HepG2 (cell line): ENCODE measurements around the gene FILIP1. TPM values are rescaled to one million over a fixed set of nuclear protein-coding genes. Genes with fewer than 3 reads are reported as not detected.

Experiments
- ATAC-seq: fragments of 200-7000 bp; cut with Tn5 transposase; 3 replicates; pipeline ENCODE4 v1.9.1; 2020; ENCODE audit warnings: mild to moderate bottlenecking, moderate library complexity
- BruUV-seq: library from RNA; stranded (reverse); fragments of 400-500 nt; replicated peaks from 2 replicates; lab custom pipeline; 2021; lab: Mats Ljungman, UMichigan
- CTCF ChIA-PET: fragments of 300-600 bp; formaldehyde crosslinking; extraction: SDS; loops from one replicate; lab custom pipeline; 2021; ENCODE audit warnings: low total read pairs, inconsistent platforms, low intra/inter-chr PET ratio; lab: Yijun Ruan, JAX
- POLR2A ChIA-PET: fragments of 350-600 bp; sonication (Branson Sonifier 250); formaldehyde crosslinking; loops from one replicate; lab custom pipeline; 2020; ENCODE audit warnings: antibody characterized with exemption, inconsistent platforms; lab: Yijun Ruan, JAX
- DNase-seq: peaks from one replicate; pipeline ENCODE4 v3.0.0-alpha.2; 2015; ENCODE audit warnings: low spot score
- FAIRE-seq: peaks from 3 replicates; lab custom pipeline; 2011; peaks lifted over from hg19 to GRCh38; lab: Jason Lieb, UNC
- H2AFZ ChIP-seq: one replicate; pipeline ENCODE4 v1.6.1; 2011; ENCODE audit warnings: low read length, inconsistent platforms
- H3K27ac ChIP-seq: fragments of 300-600 bp; 3 replicates; pipeline ENCODE4 v1.8.0; 2011; ENCODE audit warnings: mixed run types, mild to moderate bottlenecking, mixed read lengths, low read length, inconsistent platforms; ENCODE audit not compliant: insufficient read depth; ENCODE audit errors: extremely low read length
- H3K27me3 ChIP-seq, 2 experiments: fragments of 200-600 bp in 1 of 2; 2 replicates in 1 of 2; 3 replicates in 1 of 2; pipeline versions ENCODE4 v1.6.0 to v1.8.0; 2011; ENCODE audit warnings: low read length in 2 of 2, mild to moderate bottlenecking in 2 of 2, moderate library complexity in 2 of 2, inconsistent platforms in 1 of 2; ENCODE audit not compliant: insufficient read depth in 2 of 2, control insufficient read depth in 1 of 2
- H3K36me3 ChIP-seq, 2 experiments: fragments of 200-600 bp in 1 of 2; replicated peaks in 1 of 2; 2 replicates in 1 of 2; 3 replicates in 1 of 2; pipeline versions ENCODE4 v1.5.1 to v1.8.0; 2011; ENCODE audit warnings: low read length in 2 of 2, inconsistent platforms in 1 of 2; ENCODE audit not compliant: insufficient read depth in 2 of 2, control insufficient read depth in 1 of 2
- H3K4me1 ChIP-seq: 2 replicates; pipeline ENCODE4 v1.5.1; 2012; ENCODE audit warnings: low read length, inconsistent platforms; ENCODE audit not compliant: insufficient read depth
- H3K4me2 ChIP-seq: 2 replicates; pipeline ENCODE4 v1.6.0; 2011; ENCODE audit warnings: low read depth, low read length, inconsistent platforms
- H3K4me3 ChIP-seq, 3 experiments: fragments of 200-600 bp in 1 of 3; sonication (generic), shearing (Covaris generic) in 1 of 3; replicated peaks in 1 of 3; 2 replicates each; pipeline ENCODE4 v1.5.1; 2011 to 2016; ENCODE audit warnings: low read length in 3 of 3, inconsistent platforms in 2 of 3, low read depth in 2 of 3, mild to moderate bottlenecking in 2 of 3, control low read depth in 1 of 3, mixed read lengths in 1 of 3; ENCODE audit not compliant: insufficient read depth in 1 of 3
- H3K79me2 ChIP-seq: one replicate; pipeline ENCODE4 v1.6.1; 2011; ENCODE audit warnings: low read length, inconsistent platforms; ENCODE audit not compliant: insufficient read depth
- H3K9ac ChIP-seq: 2 replicates; pipeline ENCODE4 v1.6.0; 2011; ENCODE audit warnings: mild to moderate bottlenecking, low read depth, low read length, inconsistent platforms; ENCODE audit not compliant: insufficient read depth
- H3K9me3 ChIP-seq: 2 replicates; pipeline ENCODE4 v1.5.1; 2012; ENCODE audit warnings: mild to moderate bottlenecking, low read length
- H4K20me1 ChIP-seq: 2 replicates; pipeline ENCODE4 v1.6.0; 2011; ENCODE audit warnings: inconsistent platforms, mild to moderate bottlenecking, low read length, moderate library complexity; ENCODE audit not compliant: insufficient read depth
- AHR ChIP-seq: IDR thresholded peaks from 2 replicates; pipeline ENCODE4 v1.6.1; 2018; ENCODE audit warnings: missing genetic modification reagents, missing compliant biosample characterization
- MED8 ChIP-seq: sonication (generic); formaldehyde crosslinking; IDR thresholded peaks from 2 replicates; pipeline ENCODE4 v1.8.1; 2023; ENCODE audit warnings: mild to moderate bottlenecking, missing genetic modification reagents; ENCODE audit not compliant: insufficient replicate concordance
- SIX4 ChIP-seq: sonication (generic); formaldehyde crosslinking; IDR thresholded peaks from 2 replicates; pipeline ENCODE4 v1.4.0; 2020; ENCODE audit warnings: missing genetic modification reagents
- SRSF4 ChIP-seq: fragments of 200-400 bp; formaldehyde crosslinking; IDR thresholded peaks from one replicate; pipeline ENCODE4 v1.6.1; 2018; ENCODE audit warnings: mild to moderate bottlenecking, low read depth, low read length, moderate library complexity; ENCODE audit not compliant: poor library complexity, severe bottlenecking
- TCF12 ChIP-seq, 2 experiments: fragments of 450-650 bp in 1 of 2; sonication (generic) in 1 of 2; formaldehyde crosslinking in 1 of 2; IDR thresholded peaks; 2 replicates each; pipeline versions ENCODE4 v1.6.1 to v1.8.0; 2017 to 2022; ENCODE audit warnings: antibody characterized with exemption in 1 of 2, mild to moderate bottlenecking in 1 of 2, missing genetic modification reagents in 1 of 2, moderate library complexity in 1 of 2
- ZKSCAN8 ChIP-seq: IDR thresholded peaks from 2 replicates; pipeline ENCODE4 v1.6.1; 2016; ENCODE audit warnings: borderline replicate concordance, missing genetic modification reagents, missing compliant biosample characterization
- ZNF616 ChIP-seq: sonication (generic); formaldehyde crosslinking; IDR thresholded peaks from 2 replicates; pipeline ENCODE4 v1.5.0; 2020; ENCODE audit warnings: low read depth, mild to moderate bottlenecking, missing genetic modification reagents
- ZSCAN12 ChIP-seq: sonication (generic); formaldehyde crosslinking; IDR thresholded peaks from 2 replicates; pipeline ENCODE4 v1.9.0; 2021; ENCODE audit warnings: mild to moderate bottlenecking, missing genetic modification reagents
- WGBS: methylation state at CpG from one replicate; pipeline ENCODE4 v1.1.6; 2017; ENCODE audit warnings: low lambda C conversion rate; 5-methylcytosine and 5-hydroxymethylcytosine counted together
- in situ Hi-C: cut with HindIII; loops from 2 replicates; pipeline ENCODE4 v1.10.0; 2017; ENCODE audit warnings: low pct_unique_long_range_greater_than_20kb; ENCODE audit not compliant: extremely low pct_ligation_motif_present
- intact Hi-C: fragments of 100-400 bp; cut with micrococcal nuclease; formaldehyde crosslinking; loops from one replicate; pipeline ENCODE4 v1.10.0; 2022; ENCODE audit not compliant: unreplicated experiment
- polyA plus RNA-seq, 8 experiments: library from polyadenylated mRNA; depleted of rRNA in 3 of 8; stranded (reverse) in 7 of 8; unstranded in 1 of 8; fragments of >200 nt; fragmentation: Illumina TruSeq in 4 of 8; extraction: Trizol in 4 of 8; gene quantifications; 2 replicates each; pipeline versions ENCODE4 v1.2.1 to v1.2.3, GENCODE V29; 2011 to 2016; ENCODE audit warnings: low read depth in 4 of 8, missing spikeins in 1 of 8, mixed read lengths in 1 of 8; ENCODE audit not compliant: insufficient read depth in 1 of 8
- total RNA-seq, 5 experiments: library from RNA; depleted of rRNA; stranded (reverse); fragments of >200 nt; fragmentation: Illumina TruSeq; extraction: Trizol; gene quantifications; 2 replicates each; pipeline ENCODE4 v1.2.3, GENCODE V29; 2016; ENCODE audit warnings: low read depth in 1 of 5
- TF ChIP-seq, protein P1 (sequence below): sonication (generic); formaldehyde crosslinking; IDR thresholded peaks from 2 replicates; pipeline ENCODE4 v1.4.0; 2020; ENCODE audit warnings: mild to moderate bottlenecking, missing genetic modification reagents
- TF ChIP-seq, protein P2 (sequence below): sonication (generic); formaldehyde crosslinking; conservative IDR thresholded peaks from 2 replicates; pipeline ENCODE4 v1.4.0; 2020; ENCODE audit warnings: missing genetic modification reagents

The FILIP1 gene
- total and polyA plus RNA-seq, 2 of the 13 experiments (the other 11 are each of a cell fraction or from before 2014, with no cell fraction given), result not detected

DNA sequence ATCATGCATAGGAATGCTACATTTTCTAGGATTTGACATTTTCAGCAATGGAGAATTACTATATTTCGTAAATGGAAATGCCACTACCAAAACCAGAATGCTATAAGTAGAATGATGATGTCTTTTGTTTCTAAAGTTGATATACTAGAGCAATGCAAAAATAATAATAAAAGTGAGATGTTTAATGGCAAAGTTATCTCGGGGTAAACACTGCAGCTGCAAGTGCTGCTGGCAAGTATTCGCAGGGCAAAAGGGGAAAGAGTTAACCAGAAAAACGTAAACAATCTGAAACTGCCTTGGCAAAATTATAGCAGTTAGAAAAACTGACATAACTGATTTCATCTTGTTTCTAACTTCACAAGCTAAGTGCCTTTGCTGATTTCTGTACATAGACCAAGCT, 45.5 kb upstream of the FILIP1 start:
- Histone ChIP-seq H4K20me1 (no peaks in the 10 kb centered on the region), H3K9ac (no peak overlapping the region), H3K36me3 (no peaks in the 10 kb centered on the region), H3K4me2 (no peak overlapping the region), H3K79me2 (no peaks in the 10 kb centered on the region), H2AFZ (no peak overlapping the region), H3K9me3 (0 out of 2 replicates have a peak, but pooled peaks cover 4% of the 10 kb centered on the region), H3K27me3 (no peaks in the 10 kb centered on the region), H3K4me3 (no peak overlapping the region), H3K27ac (no peak overlapping the region), H3K4me1 (no peaks in the 10 kb centered on the region)
- ChIA-PET POLR2A (no interaction called here), CTCF (no interaction called here)
- 18% methylated on average over 4 of the region's 4 CpGs for WGBS
- intact Hi-C loops, result no loop called here
- DNase-seq, result no peak
- no TSS peak for BruUV-seq
- TF ChIP-seq ZSCAN12 (CRISPR knock-in tag), result no peak
- TF ChIP-seq, protein P1, sequence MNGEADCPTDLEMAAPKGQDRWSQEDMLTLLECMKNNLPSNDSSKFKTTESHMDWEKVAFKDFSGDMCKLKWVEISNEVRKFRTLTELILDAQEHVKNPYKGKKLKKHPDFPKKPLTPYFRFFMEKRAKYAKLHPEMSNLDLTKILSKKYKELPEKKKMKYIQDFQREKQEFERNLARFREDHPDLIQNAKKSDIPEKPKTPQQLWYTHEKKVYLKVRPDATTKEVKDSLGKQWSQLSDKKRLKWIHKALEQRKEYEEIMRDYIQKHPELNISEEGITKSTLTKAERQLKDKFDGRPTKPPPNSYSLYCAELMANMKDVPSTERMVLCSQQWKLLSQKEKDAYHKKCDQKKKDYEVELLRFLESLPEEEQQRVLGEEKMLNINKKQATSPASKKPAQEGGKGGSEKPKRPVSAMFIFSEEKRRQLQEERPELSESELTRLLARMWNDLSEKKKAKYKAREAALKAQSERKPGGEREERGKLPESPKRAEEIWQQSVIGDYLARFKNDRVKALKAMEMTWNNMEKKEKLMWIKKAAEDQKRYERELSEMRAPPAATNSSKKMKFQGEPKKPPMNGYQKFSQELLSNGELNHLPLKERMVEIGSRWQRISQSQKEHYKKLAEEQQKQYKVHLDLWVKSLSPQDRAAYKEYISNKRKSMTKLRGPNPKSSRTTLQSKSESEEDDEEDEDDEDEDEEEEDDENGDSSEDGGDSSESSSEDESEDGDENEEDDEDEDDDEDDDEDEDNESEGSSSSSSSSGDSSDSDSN, result no peak
- TF ChIP-seq SIX4 (CRISPR knock-in tag), result no peak
- no peak for TF ChIP-seq ZNF616 (CRISPR knock-in tag)
- no peak for TF ChIP-seq SRSF4
- TF ChIP-seq, protein P2, sequence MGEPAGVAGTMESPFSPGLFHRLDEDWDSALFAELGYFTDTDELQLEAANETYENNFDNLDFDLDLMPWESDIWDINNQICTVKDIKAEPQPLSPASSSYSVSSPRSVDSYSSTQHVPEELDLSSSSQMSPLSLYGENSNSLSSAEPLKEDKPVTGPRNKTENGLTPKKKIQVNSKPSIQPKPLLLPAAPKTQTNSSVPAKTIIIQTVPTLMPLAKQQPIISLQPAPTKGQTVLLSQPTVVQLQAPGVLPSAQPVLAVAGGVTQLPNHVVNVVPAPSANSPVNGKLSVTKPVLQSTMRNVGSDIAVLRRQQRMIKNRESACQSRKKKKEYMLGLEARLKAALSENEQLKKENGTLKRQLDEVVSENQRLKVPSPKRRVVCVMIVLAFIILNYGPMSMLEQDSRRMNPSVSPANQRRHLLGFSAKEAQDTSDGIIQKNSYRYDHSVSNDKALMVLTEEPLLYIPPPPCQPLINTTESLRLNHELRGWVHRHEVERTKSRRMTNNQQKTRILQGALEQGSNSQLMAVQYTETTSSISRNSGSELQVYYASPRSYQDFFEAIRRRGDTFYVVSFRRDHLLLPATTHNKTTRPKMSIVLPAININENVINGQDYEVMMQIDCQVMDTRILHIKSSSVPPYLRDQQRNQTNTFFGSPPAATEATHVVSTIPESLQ (CRISPR knock-in tag), result no peak
- no peak for TF ChIP-seq TCF12 (IDR thresholded peaks at IDR 0.05)
- TF ChIP-seq TCF12 (CRISPR knock-in tag; IDR thresholded peaks at IDR 0.05), result no peak
- no peak for TF ChIP-seq MED8 (CRISPR knock-in tag)
- TF ChIP-seq AHR, result no peak
- TF ChIP-seq ZKSCAN8 (CRISPR knock-in tag), result no peak
- no peak for ATAC-seq
- FAIRE-seq, result no peak
- in situ Hi-C loops, result no loop called here
